Right atrium auricular region (tissue), 2 donors: ENCODE results near the gene RPS6KA4. TPM values are rescaled to one million over a fixed set of nuclear protein-coding genes. Genes with fewer than 3 reads are reported as not detected.

Experiments used
- DNase-seq: peaks from one replicate; pipeline ENCODE4 v3.0.0-alpha.2; 2019; ENCODE audit warnings: low spot score
- H3K27ac ChIP-seq, 2 donors: fragments of 200-600 bp; sonication (generic); 1 replicate in 1 of 2; 2 replicates in 1 of 2; pipeline ENCODE4 v1.5.1; 2016 to 2019
- H3K27me3 ChIP-seq, 2 donors: fragments of 200-600 bp; sonication (generic); one replicate each; pipeline versions ENCODE4 v1.5.1 to v1.6.0; 2017 to 2019
- H3K36me3 ChIP-seq: fragments of 200-600 bp; sonication (generic); one replicate; pipeline ENCODE4 v1.5.1; 2016
- H3K4me1 ChIP-seq, 2 donors: fragments of 200-600 bp; sonication (generic); one replicate each; pipeline versions ENCODE4 v1.5.1 to v1.6.0; 2017 to 2019
- H3K4me3 ChIP-seq, 2 donors: fragments of 200-600 bp; sonication (generic); 1 replicate in 1 of 2; 2 replicates in 1 of 2; pipeline ENCODE4 v1.5.1; 2017 to 2019; ENCODE audit warnings: mild to moderate bottlenecking in 1 of 2, moderate library complexity in 1 of 2
- H3K9me3 ChIP-seq, 2 donors: fragments of 200-600 bp; sonication (generic); one replicate each; pipeline ENCODE4 v1.5.1; 2019
- total RNA-seq, 2 donors: library from RNA; depleted of rRNA; stranded (reverse); fragments of >200 nt; gene quantifications; one replicate each; pipeline ENCODE4 v1.1.0, GENCODE V29; 2016
- TF ChIP-seq, protein P1 (sequence below), 2 donors: fragments of 200-600 bp; sonication (generic); IDR thresholded peaks; one replicate each; pipeline ENCODE4 v1.5.1; 2019; ENCODE audit warnings: antibody characterized with exemption in 2 of 2

Gene RPS6KA4
- total RNA-seq, 2 donors from 2014 or later: 11.4 to 22.2 TPM

DNA sequence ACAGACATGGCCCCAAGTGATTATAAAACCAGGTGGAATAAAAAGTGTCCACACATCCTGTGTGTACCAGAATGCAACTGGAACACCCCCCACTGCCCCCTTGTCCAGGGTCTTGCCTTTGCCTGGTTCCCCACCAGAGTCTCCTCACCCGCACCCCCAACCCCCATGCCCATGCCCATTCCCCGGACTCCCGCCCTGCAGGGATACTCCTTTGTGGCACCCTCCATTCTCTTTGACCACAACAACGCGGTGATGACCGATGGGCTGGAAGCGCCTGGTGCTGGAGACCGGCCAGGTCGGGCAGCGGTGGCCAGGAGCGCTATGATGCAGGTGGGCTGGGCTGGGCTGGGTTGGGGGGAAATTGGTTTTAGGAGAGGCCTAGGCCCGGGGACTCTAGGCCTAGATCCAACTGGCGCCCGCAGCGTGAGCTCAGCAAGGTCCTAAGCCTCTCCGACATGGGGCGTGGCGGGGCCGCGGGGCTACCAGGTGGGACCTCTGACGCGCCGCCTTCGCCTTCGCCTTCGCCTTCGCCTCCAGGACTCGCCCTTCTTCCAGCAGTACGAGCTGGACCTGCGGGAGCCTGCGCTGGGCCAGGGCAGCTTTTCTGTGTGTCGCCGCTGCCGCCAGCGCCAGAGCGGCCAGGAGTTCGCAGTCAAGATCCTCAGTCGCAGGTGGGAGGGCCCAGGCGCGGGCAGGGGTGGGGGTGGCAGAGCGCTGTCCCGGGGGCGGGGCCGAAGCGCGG, 9.1 kb downstream of the RPS6KA4 start:
- Histone ChIP-seq H3K4me3 (no peak overlapping the region), H3K36me3 (peaks cover 55% of the 10 kb centered on the region), H3K4me1 (no peaks in the 10 kb centered on the region), H3K9me3 (no peaks in the 10 kb centered on the region), H3K27me3 (no peaks in the 10 kb centered on the region), H3K27ac (no peak overlapping the region)
- TF ChIP-seq, protein P1, sequence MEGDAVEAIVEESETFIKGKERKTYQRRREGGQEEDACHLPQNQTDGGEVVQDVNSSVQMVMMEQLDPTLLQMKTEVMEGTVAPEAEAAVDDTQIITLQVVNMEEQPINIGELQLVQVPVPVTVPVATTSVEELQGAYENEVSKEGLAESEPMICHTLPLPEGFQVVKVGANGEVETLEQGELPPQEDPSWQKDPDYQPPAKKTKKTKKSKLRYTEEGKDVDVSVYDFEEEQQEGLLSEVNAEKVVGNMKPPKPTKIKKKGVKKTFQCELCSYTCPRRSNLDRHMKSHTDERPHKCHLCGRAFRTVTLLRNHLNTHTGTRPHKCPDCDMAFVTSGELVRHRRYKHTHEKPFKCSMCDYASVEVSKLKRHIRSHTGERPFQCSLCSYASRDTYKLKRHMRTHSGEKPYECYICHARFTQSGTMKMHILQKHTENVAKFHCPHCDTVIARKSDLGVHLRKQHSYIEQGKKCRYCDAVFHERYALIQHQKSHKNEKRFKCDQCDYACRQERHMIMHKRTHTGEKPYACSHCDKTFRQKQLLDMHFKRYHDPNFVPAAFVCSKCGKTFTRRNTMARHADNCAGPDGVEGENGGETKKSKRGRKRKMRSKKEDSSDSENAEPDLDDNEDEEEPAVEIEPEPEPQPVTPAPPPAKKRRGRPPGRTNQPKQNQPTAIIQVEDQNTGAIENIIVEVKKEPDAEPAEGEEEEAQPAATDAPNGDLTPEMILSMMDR (IDR thresholded peaks at IDR 0.05): no peak
- DNase-seq: no peak

DNA sequence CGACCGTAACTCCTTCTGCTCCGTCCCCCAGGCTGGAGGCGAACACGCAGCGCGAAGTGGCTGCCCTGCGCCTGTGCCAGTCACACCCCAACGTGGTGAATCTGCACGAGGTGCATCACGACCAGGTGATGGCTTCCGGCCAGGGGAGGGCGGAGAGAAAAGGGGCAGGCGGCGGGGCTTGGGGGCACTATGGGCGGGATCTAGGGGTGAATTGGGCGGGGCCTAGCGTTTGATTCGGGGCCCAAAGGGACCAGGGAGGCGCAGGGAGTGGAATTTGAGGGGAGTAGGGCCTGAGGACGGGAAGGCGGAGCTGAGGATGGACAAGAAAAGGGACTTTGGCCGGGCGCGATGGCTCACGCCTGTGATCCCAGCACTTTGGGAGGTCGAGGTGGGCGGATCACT, 9.7 kb downstream of the RPS6KA4 start:
- no peaks in the 10 kb centered on the region for H3K9me3 ChIP-seq
- H3K27ac ChIP-seq: no peak overlapping the region
- TF ChIP-seq, protein P1 (IDR thresholded peaks at IDR 0.05): no peak
- H3K4me1 ChIP-seq: no peaks in the 10 kb centered on the region
- no peak for DNase-seq
- H3K4me3 ChIP-seq: no peak overlapping the region
- H3K36me3 ChIP-seq: peaks cover 54% of the 10 kb centered on the region
- H3K27me3 ChIP-seq: no peaks in the 10 kb centered on the region

DNA sequence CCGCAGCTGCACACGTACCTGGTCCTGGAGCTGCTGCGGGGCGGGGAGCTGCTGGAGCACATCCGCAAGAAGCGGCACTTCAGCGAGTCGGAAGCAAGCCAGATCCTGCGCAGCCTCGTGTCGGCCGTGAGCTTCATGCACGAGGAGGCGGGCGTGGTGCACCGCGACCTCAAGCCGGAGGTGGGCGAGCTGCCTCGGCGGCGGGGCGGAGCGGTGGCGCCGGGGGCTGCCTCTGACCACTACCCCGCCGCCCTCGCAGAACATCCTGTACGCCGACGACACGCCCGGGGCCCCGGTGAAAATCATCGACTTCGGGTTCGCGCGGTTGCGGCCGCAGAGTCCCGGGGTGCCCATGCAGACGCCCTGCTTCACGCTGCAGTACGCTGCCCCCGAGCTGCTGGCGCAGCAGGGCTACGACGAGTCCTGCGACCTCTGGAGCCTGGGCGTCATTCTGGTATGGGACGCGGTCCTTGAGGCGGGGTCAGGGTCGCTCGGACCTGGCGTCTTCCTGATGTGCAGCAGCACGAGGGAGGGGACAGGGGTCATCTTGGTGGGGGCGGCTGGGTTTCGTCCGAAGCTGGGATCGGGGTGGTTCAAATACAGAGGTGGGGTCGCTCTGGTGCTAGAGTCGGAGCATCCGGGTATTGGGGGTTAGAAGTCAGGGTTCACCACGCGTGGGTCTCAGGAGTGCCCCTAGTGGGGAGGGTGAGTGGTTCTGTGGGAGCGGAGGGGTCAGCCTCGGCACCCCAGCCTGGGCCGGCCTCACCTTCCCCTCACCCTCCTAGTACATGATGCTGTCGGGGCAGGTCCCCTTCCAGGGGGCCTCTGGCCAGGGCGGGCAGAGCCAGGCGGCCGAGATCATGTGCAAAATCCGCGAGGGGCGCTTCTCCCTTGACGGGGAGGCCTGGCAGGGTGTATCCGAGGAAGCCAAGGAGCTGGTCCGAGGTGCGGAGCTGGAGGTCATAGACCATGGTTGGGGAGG, 10.8 kb downstream of the RPS6KA4 start:
- Histone ChIP-seq H3K27me3 (no peaks in the 10 kb centered on the region), H3K36me3 (peaks cover 54% of the 10 kb centered on the region), H3K4me1 (no peaks in the 10 kb centered on the region), H3K9me3 (no peaks in the 10 kb centered on the region), H3K4me3 (no peak overlapping the region), H3K27ac (no peak overlapping the region)
- TF ChIP-seq, protein P1 (IDR thresholded peaks at IDR 0.05): no peak
- DNase-seq: no peak

DNA sequence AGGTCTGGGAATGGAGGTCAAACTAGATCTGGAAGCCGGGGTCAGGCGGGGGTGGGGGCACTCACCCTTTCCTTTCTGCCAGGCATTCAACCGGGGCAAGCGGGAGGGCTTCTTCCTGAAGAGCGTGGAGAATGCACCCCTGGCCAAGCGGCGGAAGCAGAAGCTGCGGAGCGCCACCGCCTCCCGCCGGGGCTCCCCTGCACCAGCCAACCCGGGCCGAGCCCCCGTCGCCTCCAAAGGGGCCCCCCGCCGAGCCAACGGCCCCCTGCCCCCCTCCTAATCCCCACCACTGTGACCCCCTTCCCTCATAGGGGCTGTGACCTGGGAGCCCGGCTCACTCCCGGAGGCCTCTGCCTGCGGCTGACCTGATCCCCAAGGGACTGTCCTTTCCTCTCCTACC, 12.2 kb downstream of the RPS6KA4 start:
- H3K4me1 ChIP-seq: no peaks in the 10 kb centered on the region
- no peak overlapping the region for H3K27ac ChIP-seq
- no peak overlapping the region for H3K4me3 ChIP-seq
- H3K27me3 ChIP-seq: no peaks in the 10 kb centered on the region
- peaks cover 40% of the 10 kb centered on the region for H3K36me3 ChIP-seq
- no peaks in the 10 kb centered on the region for H3K9me3 ChIP-seq
- DNase-seq: no peak
- TF ChIP-seq, protein P1 (IDR thresholded peaks at IDR 0.05): no peak

DNA sequence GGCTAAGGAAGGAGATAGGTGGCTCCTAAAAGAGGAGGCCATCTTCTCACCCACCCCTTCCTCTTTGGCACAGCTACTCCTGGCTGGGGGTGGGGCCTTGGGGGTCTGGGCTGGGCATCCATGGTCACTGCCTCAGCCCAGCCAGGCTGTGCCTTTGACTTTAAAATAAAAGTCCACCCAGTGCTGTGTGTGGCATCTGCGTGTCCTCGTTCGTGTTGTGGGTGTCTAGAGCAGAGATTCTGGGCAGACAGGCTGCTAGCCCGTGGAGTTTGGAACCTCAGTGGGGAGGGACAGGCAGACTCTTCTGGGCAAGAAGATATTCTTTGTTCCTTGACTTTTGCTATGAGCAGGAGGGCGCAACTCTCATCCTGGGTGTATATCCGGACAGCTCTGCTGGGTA, 13.1 kb downstream of the RPS6KA4 start:
- TF ChIP-seq, protein P1 (IDR thresholded peaks at IDR 0.05): no peak
- H3K4me3 ChIP-seq: no peak overlapping the region
- no peaks in the 10 kb centered on the region for H3K9me3 ChIP-seq
- DNase-seq: no peak
- no peak overlapping the region for H3K27ac ChIP-seq
- H3K27me3 ChIP-seq: no peaks in the 10 kb centered on the region
- H3K4me1 ChIP-seq: no peaks in the 10 kb centered on the region
- peaks cover 32% of the 10 kb centered on the region for H3K36me3 ChIP-seq
